Gastrocnemius medialis (tissue), 4 donors: Measurements from ENCODE around the gene A1CF. TPM values are rescaled to one million over a fixed set of nuclear protein-coding genes. Genes with fewer than 3 reads are reported as not detected.
"Not testable (repeated sequence)": the region's sequence is repeated elsewhere in the genome, so short reads cannot be mapped to it uniquely, and the experiment has no call there.

Experiments
- ATAC-seq, 2 donors: fragments of 150-250 bp; one replicate each; pipeline ENCODE4 v1.9.1; 2016
- DNase-seq, 2 donors: peaks; one replicate each; pipeline ENCODE4 v3.0.0-alpha.2; 2019
- H3K27ac ChIP-seq, 4 donors: fragments of 200-600 bp; sonication (generic); 1 replicate in 1 of 4; 2 replicates in 3 of 4; pipeline ENCODE4 v1.5.1; 2016 to 2018; ENCODE audit warnings: mild to moderate bottlenecking in 2 of 4, moderate library complexity in 1 of 4
- H3K27me3 ChIP-seq, 3 donors: fragments of 200-600 bp; sonication (generic) in 2 of 3; 1 replicate in 1 of 3; 2 replicates in 2 of 3; pipeline versions ENCODE4 v1.5.1 to v1.6.0; 2016 to 2019; ENCODE audit warnings: mild to moderate bottlenecking in 1 of 3, moderate library complexity in 1 of 3
- H3K36me3 ChIP-seq, 2 donors: fragments of 200-600 bp; sonication (generic) in 1 of 2; one replicate each; pipeline ENCODE4 v1.5.1; 2017 to 2018
- H3K4me1 ChIP-seq, 2 donors: fragments of 200-600 bp; sonication (generic) in 1 of 2; one replicate each; pipeline ENCODE4 v1.5.1; 2016 to 2017; ENCODE audit warnings: mild to moderate bottlenecking in 2 of 2
- H3K4me3 ChIP-seq, 4 donors: fragments of 200-600 bp; sonication (generic) in 3 of 4; 1 replicate in 1 of 4; 2 replicates in 3 of 4; pipeline ENCODE4 v1.5.1; 2016 to 2019; ENCODE audit warnings: mild to moderate bottlenecking in 2 of 4
- H3K9me3 ChIP-seq, 3 donors: fragments of 200-600 bp; sonication (generic) in 2 of 3; 1 replicate in 1 of 3; 2 replicates in 2 of 3; pipeline ENCODE4 v1.5.1; 2016 to 2019
- CTCF ChIP-seq, 5 experiments: fragments of 450-650 bp in 3 of 5; fragments of 200-600 bp in 2 of 5; sonication (generic) in 2 of 5; IDR thresholded peaks in 4 of 5; conservative IDR thresholded peaks in 1 of 5; 1 replicate in 4 of 5; 2 replicates in 1 of 5; pipeline ENCODE4 v1.5.1; 2016 to 2019; ENCODE audit warnings: antibody characterized with exemption in 5 of 5, mild to moderate bottlenecking in 3 of 5, moderate library complexity in 3 of 5
- POLR2A ChIP-seq, 2 donors: fragments of 450-650 bp; IDR thresholded peaks; one replicate each; pipeline ENCODE4 v1.6.1; 2017; ENCODE audit warnings: antibody characterized with exemption in 2 of 2, mild to moderate bottlenecking in 2 of 2, moderate library complexity in 2 of 2
- in situ Hi-C, 4 donors: fragments of 200-750 bp; cut with MboI; loops; one replicate each; pipeline versions ENCODE4 v1.15.0 to v1.8.0; 2017; ENCODE audit warnings: low sequenced_read_pairs in 4 of 4
- intact Hi-C: fragments of 100-400 bp; cut with DNase I; formaldehyde crosslinking; loops from one replicate; pipeline ENCODE4 v1.15.1; 2023; ENCODE audit warnings: low total_unique reads
- total RNA-seq, 4 donors: library from RNA; depleted of rRNA; stranded (reverse); fragments of >200 nt; gene quantifications; one replicate each; pipeline versions ENCODE4 v1.1.0 to v1.2.3, GENCODE V29; 2016

A1CF gene
- total RNA-seq, 4 donors from 2014 or later, result 0.20 to 0.36 (median 0.31) TPM; not detected in 1

DNA sequence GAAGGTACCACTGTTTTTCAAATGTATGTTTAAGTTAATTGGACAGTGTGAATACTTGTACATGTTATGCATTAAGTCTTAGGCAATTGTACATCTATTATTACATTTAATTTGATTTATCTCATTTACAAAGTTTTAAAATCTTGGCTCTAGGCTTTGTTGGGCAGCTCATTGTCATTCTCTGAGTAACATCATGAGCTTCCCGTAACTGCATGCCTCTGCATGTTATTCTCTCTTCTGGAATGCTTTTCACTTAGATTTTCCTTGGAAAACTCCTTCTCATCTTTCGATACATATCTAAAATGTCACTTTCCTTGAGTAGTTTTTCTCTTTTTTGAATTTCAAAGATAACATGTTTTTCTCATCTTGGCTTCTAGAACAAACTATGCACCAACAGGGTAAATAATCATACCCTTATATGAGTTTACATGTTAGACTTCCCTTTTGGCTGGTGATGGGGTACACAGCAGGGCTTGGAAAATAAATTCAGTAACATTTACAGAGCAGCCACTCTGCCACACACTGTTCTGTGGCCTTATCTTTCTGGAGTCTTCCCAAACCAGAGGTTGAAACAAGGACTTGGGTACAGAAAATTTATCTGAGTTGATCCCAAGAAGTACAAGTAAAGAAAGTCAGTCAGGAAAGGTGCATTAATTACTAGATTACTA lies 42.2 kb upstream of the A1CF start:
- no peak for DNase-seq
- no peak for TF ChIP-seq POLR2A (IDR thresholded peaks at IDR 0.05)
- TF ChIP-seq CTCF (IDR thresholded peaks at IDR 0.05 in 4 of 5, conservative IDR thresholded peaks at IDR 0.05 in 1 of 5), result no peak
- intact Hi-C loops, result no loop called here

DNA sequence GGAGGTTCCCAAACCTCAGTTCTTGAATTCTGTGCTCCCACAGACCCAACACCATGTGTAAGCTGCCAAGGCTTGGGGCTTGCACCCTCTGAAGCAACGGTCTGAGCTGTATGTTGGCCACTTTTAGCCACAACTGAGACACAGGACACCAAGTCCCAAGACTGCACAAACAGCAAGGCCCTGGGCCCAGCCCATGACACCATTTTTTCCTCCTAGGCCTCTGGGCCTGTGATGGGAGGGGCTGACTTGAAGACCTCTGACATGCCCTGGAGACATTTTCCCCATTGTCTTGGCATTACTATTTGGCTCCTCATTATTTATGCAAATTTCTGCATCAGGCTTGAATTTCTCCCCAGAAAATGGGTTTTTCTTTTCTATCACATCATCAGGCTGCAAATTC lies 38.0 kb upstream of the A1CF start:
- in situ Hi-C loops, intact Hi-C loops, H3K4me3 ChIP-seq, H3K27me3 ChIP-seq, H3K9me3 ChIP-seq, ATAC-seq, H3K27ac ChIP-seq, DNase-seq, H3K36me3 ChIP-seq: not testable (repeated sequence)
- peaks cover 0 to 11% of the 10 kb centered on the region in 2 donors for H3K4me1 ChIP-seq

More for the DNA sequence above, 42.2 kb upstream of the A1CF start:
- H3K27ac ChIP-seq, result no peak overlapping the region
- in situ Hi-C loops, result no loop called here
- ATAC-seq, result no peak
- H3K4me1 ChIP-seq, result no peaks in the 10 kb centered on the region
- no peaks in the 10 kb centered on the region for H3K9me3 ChIP-seq
- no peaks in the 10 kb centered on the region for H3K27me3 ChIP-seq
- no peaks in the 10 kb centered on the region for H3K36me3 ChIP-seq
- no peak overlapping the region for H3K4me3 ChIP-seq

GRCh38 chr10:50919010-50919409 lies 33.6 kb upstream of the A1CF start:
- no peak for ATAC-seq
- H3K27ac ChIP-seq, result no peak overlapping the region
- H3K36me3 ChIP-seq, result no peaks in the 10 kb centered on the region
- H3K27me3 ChIP-seq, result no peaks in the 10 kb centered on the region
- in situ Hi-C loops (no loop called here), intact Hi-C loops (no loop called here)
- no peaks in the 10 kb centered on the region for H3K9me3 ChIP-seq
- TF ChIP-seq POLR2A (IDR thresholded peaks at IDR 0.05) (no peak), CTCF (IDR thresholded peaks at IDR 0.05 in 4 of 5, conservative IDR thresholded peaks at IDR 0.05 in 1 of 5) (no peak)
- no peak for DNase-seq
- no peak overlapping the region for H3K4me3 ChIP-seq
- peaks cover 0 to 11% of the 10 kb centered on the region in 2 donors for H3K4me1 ChIP-seq

- H3K27ac ChIP-seq, result no peak overlapping the region
- ATAC-seq, result no peak
Observed at GRCh38 chr10:50918529-50918928, 33.1 kb upstream of the A1CF start.

GRCh38 chr10:50917486-50917885 lies 32.1 kb upstream of the A1CF start:
- no peak for TF ChIP-seq CTCF (IDR thresholded peaks at IDR 0.05 in 4 of 5, conservative IDR thresholded peaks at IDR 0.05 in 1 of 5)
- TF ChIP-seq POLR2A (IDR thresholded peaks at IDR 0.05), result no peak
- H3K4me3 ChIP-seq, result no peak overlapping the region
- no peak overlapping the region for H3K27ac ChIP-seq
- intact Hi-C loops, result no loop called here
- ATAC-seq (no peak), DNase-seq (no peak)
- no peaks in the 10 kb centered on the region for H3K36me3 ChIP-seq
- in situ Hi-C loops, result no loop called here
- H3K27me3 ChIP-seq, result no peaks in the 10 kb centered on the region
- no peaks in the 10 kb centered on the region for H3K9me3 ChIP-seq
- H3K4me1 ChIP-seq, result peaks cover 0 to 11% of the 10 kb centered on the region in 2 donors

More at GRCh38 chr10:50918529-50918928, 33.1 kb upstream of the A1CF start:
- H3K36me3 ChIP-seq, result no peaks in the 10 kb centered on the region
- in situ Hi-C loops, result no loop called here
- H3K9me3 ChIP-seq, result no peaks in the 10 kb centered on the region
- no peak for TF ChIP-seq POLR2A (IDR thresholded peaks at IDR 0.05)
- no peak for TF ChIP-seq CTCF (IDR thresholded peaks at IDR 0.05 in 4 of 5, conservative IDR thresholded peaks at IDR 0.05 in 1 of 5)
- no peaks in the 10 kb centered on the region for H3K27me3 ChIP-seq
- peaks cover 0 to 11% of the 10 kb centered on the region in 2 donors for H3K4me1 ChIP-seq
- DNase-seq, result no peak
- intact Hi-C loops, result no loop called here
- H3K4me3 ChIP-seq, result no peak overlapping the region
